HG03108 (cell line): ENCODE data around the gene TIMM10B.

Source experiments
- ATAC-seq: cut with Tn5 transposase; IDR thresholded peaks from one replicate; pipeline ENCODE4 v1.9.1; 2021; ENCODE audit warnings: moderate library complexity; ENCODE audit not compliant: unreplicated experiment

TIMM10B gene

GRCh38 chr11:6481012-6481923, at the start of gene TIMM10B, which contains the start of gene ARFIP2:
TSS of gene TIMM10B (plus strand) at chr11:6481501. CDS start at chr11:6481517, 16 bp downstream.
TSS of gene ARFIP2 (minus strand) at chr11:6481331. CDS start at chr11:6480421, 910 bp downstream.
- peak; percentile 98 for ATAC-seq

GRCh38 chr11:6431861-6432260, 49.4 kb upstream of the TIMM10B start:
- ATAC-seq = no peak

GRCh38 chr11:6433998-6434660, 47.2 kb upstream of the TIMM10B start:
- no peak for ATAC-seq

- ATAC-seq = no peak
Observed at GRCh38 chr11:6437423-6437822, 43.9 kb upstream of the TIMM10B start.

- no peak for ATAC-seq
Observed at GRCh38 chr11:6437993-6438392, 43.3 kb upstream of the TIMM10B start.

- ATAC-seq = no peak
Observed at GRCh38 chr11:6438979-6439571, 42.2 kb upstream of the TIMM10B start.

- no peak for ATAC-seq
Observed at GRCh38 chr11:6440906-6441358, 40.4 kb upstream of the TIMM10B start, which contains the start of gene HPX. TSS of gene HPX (minus strand) at chr11:6440987. CDS start at chr11:6440963, 24 bp downstream.

- ATAC-seq = no peak
Observed at GRCh38 chr11:6442441-6442840, 38.9 kb upstream of the TIMM10B start.

GRCh38 chr11:6443269-6444003, 37.9 kb upstream of the TIMM10B start:
- ATAC-seq = peak; percentile 65

GRCh38 chr11:6448574-6448973, 32.7 kb upstream of the TIMM10B start:
- ATAC-seq = no peak

GRCh38 chr11:6452219-6452618, 29.1 kb upstream of the TIMM10B start:
- ATAC-seq = no peak

GRCh38 chr11:6453152-6453551, 28.1 kb upstream of the TIMM10B start:
- no peak for ATAC-seq

GRCh38 chr11:6455070-6455469, 26.2 kb upstream of the TIMM10B start:
- ATAC-seq = no peak

- no peak for ATAC-seq
Observed at GRCh38 chr11:6456361-6457073, 24.8 kb upstream of the TIMM10B start.

- no peak for ATAC-seq
Observed at GRCh38 chr11:6457581-6458320, 23.6 kb upstream of the TIMM10B start.

GRCh38 chr11:6458352-6459098, 22.8 kb upstream of the TIMM10B start:
- no peak for ATAC-seq

- ATAC-seq = no peak
Observed at GRCh38 chr11:6459099-6459450, 22.2 kb upstream of the TIMM10B start.

GRCh38 chr11:6468712-6469495, 12.4 kb upstream of the TIMM10B start:
- ATAC-seq = peak; percentile 66
